GM23248 (cell line): ENCODE results near the gene PLAAT2.

Source experiments
- EZH2 ChIP-seq: fragments of 200-600 bp; sonication (generic); IDR thresholded peaks from 2 replicates; pipeline ENCODE4 v1.6.1; 2018; ENCODE audit warnings: antibody characterized with exemption, mild to moderate bottlenecking; ENCODE audit not compliant: insufficient read depth, poor library complexity, severe bottlenecking
- EZH2phosphoT487 ChIP-seq: fragments of 200-600 bp; sonication (generic); IDR thresholded peaks from 2 replicates; pipeline ENCODE4 v1.6.1; 2018; ENCODE audit warnings: antibody characterized with exemption, moderate library complexity, mild to moderate bottlenecking, low read depth; ENCODE audit not compliant: insufficient read depth

DNA sequence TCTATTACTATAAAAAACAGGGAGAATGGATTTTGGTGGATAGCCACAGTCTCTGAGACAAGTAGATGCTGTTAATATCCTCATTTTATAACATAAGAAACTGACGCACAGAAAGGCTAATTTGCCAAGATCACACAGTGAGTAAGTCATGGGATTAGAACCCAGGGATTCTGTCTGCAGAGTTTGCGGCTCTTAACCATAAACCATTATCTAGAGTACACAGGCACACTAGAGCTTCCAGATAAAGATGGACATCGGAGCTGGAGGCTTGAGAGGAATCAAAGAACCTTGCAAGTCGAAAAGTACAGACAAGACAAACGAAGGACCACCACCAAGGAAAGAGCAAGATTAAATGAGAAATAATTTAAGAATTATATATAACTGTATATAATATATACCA lies 46.0 kb downstream of the PLAAT2 start:
- TF ChIP-seq EZH2 (no peak), EZH2phosphoT487 (no peak)
